Ishikawa (cell line): ENCODE measurements around the gene SRSF3.

Experiments
- CEBPB ChIP-seq: IDR thresholded peaks from 2 replicates; pipeline ENCODE4 v1.6.1; 2012
- RAD21 ChIP-seq: IDR thresholded peaks from 2 replicates; pipeline ENCODE4 v1.6.1; 2012; ENCODE audit warnings: low read depth
- ZBTB7A ChIP-seq: IDR thresholded peaks from 2 replicates; pipeline ENCODE4 v1.6.1; 2012; ENCODE audit warnings: low read depth

GRCh38 chr6:36570264-36570663 lies 23.9 kb upstream of the SRSF3 start:
- no peak for TF ChIP-seq RAD21
- TF ChIP-seq CEBPB = no peak
- TF ChIP-seq ZBTB7A = no peak
